Right kidney (tissue), 9 donors: ENCODE data around the gene OMP.
"Not testable (repeated sequence)": the region's sequence is repeated elsewhere in the genome, so short reads cannot be mapped to it uniquely, and the experiment has no call there.

Experiments
- DNase-seq: peaks from one replicate; pipeline ENCODE4 v3.0.0-alpha.2; 2016
- long read RNA-seq, 8 donors: transcript quantifications; one replicate each; lab custom pipeline, GENCODE V29; 2026

The OMP gene
- long read RNA-seq, donor 1, result 0 reads
- long read RNA-seq, donor 2, result 0 reads
- long read RNA-seq, donor 3, partial matches to known transcripts, result 0 of 1 reads
- long read RNA-seq, donor 3, other reads (novel, unspliced or antisense), result 0 of 1 reads
- long read RNA-seq, donor 4, result 0 reads
- long read RNA-seq, donor 5, result 0 reads
- long read RNA-seq, donor 6, result 0 reads
- long read RNA-seq, donor 7, result 0 reads
- long read RNA-seq, donor 8, result 0 reads

- DNase-seq, result no peak
Measured at GRCh38 chr11:77102246-77103210, at the start of gene OMP. Gene OMP, plus strand, starts transcription at chr11:77102840. Its CDS starts 0 bp downstream, at chr11:77102840.

DNA sequence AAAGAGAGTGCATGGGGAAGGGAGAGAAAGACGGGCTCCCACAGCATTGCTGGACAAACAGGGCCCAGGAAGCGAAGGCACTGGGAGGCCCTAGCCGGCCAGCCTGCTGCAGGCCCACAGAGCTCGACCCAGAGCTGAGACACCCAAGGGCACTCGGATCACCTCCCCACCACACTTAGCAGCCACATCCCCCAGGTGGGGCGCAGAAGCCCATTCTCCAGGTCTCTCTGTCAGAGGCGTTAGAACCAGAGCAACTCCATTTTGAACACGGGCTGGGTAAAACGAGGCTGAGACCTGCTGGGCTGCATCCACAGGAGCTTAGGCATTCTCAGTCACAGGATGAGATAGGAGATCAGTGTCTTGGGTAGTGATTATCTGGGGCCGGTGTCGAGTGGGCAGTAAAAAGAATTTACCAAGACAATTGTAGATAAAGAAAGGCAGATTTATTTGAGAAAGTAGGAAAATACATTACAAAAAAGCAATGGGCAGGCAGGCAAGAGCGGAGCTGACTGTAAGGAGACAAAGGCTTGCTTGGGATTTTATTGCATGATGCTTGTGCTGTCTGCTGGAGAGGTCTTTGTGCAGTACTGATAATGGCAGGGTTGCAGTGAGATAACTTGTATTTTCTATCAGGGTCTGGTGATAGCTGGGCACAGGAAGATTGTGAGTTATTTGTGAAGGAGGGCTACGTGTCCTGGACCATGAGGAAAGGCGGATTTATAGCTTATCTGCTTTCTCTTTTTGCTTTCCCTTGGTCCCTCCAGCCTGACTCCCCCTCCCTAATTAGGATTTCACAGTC is 49.2 kb upstream of the OMP start:
- no peak for DNase-seq

DNA sequence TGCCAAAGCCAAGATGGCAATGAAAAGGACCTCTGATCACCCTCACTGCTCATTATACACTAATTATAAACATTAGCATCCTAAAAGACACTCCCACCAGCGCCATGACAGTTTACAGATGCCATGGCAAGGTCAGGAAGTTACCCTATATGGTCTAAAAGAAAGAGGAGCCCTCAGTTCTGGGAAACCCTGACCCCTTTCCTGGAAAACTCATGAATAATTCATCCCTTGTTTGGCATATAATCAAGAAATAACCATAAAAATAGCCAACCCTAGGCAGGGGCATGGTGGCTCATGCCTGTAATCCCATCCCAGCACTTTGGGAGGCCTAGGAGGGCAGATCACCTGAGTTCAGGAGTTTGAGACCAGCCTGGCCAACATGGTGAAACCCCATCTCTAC is 48.6 kb upstream of the OMP start:
- DNase-seq, result no peak

- no peak for DNase-seq
Measured at GRCh38 chr11:77055101-77055561, 47.5 kb upstream of the OMP start.

DNA sequence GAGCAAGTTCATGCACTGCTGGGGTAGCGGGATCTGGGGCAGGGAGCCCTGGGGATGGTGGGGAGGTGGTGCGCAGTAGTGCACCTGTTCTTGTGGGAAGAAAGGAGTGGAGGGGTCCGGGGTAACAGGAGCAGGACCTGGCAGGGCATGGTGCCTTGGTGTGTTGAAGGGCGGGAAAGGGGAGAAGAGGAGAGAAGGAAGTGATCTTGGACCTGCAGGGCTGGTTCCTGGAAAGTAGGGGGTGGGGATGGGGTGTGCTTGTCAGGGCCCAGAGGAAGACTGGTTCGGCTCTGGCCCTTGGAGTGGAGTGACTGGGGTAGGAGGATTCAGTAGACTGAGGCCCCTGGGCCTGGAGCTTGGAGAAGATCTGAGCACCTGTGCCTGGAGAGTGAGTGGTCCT is 46.7 kb upstream of the OMP start:
- no peak for DNase-seq

DNA sequence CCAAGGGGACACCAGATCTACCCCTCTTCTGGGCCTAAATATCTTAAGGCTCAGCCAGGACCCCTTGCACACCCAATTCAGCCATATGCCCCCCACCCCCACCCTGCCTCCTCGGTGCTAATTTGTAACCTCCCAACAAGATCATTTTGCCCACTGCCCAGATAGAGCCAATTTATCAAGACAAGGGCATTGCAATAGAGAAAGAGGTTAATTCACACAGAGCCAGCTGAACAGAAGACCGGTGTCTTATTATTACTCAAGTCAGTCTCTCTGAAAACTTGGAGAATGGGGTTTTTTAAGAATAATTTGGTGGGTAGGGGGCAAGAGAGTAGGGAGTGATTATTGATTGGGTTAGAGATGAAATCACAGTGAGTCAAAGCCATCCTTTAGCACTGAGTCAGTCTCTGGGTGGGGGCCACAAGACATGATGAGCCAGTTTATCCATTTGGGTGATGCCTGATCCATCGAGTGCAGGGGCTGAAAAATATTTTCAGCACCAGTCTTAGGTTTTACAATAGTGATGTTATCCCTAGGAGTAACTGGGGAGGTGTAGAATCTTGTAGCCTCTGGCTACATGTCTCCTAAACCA is 45.7 kb upstream of the OMP start:
- no peak for DNase-seq

- no peak for DNase-seq
Measured at GRCh38 chr11:77057938-77058474, 44.6 kb upstream of the OMP start.

DNA sequence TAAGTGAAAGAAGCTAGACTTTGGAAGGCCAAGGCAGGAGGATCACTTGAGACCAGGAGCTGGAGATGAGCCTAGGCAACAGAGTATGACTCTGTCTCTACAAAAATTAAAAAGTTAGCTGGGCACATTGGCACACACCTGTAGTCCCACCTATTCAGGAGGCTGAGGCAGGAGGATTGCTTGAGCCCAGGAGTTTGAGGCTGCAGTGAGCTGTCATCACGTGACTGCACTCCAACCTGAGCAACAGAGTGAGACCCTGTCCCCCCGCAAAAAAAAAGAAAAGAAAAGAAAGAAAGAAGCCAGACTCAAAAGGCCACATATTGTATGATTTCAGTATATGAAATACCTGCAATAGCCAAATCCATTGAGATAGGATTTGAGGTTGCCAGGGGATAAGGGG is 43.7 kb upstream of the OMP start:
- DNase-seq, result no peak

DNA sequence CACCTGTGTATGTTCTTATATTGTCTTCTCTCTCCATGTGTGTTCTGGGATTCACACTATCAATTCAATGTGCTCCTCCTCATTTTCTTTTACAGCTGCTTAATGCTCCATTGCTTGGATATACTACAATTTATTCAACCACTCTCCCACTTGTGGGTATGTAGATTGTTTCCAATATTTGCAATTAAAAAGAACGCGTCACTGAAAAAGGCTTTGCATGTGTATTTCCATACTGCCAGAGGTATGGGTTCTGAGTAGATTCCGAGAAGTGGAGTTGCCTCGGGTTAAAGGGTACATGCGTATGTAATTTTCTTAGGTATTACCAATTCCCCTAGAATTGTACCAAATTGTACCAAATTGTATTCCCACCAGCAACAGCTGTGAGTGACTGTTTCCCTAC is 42.8 kb upstream of the OMP start:
- DNase-seq, result no peak

DNA sequence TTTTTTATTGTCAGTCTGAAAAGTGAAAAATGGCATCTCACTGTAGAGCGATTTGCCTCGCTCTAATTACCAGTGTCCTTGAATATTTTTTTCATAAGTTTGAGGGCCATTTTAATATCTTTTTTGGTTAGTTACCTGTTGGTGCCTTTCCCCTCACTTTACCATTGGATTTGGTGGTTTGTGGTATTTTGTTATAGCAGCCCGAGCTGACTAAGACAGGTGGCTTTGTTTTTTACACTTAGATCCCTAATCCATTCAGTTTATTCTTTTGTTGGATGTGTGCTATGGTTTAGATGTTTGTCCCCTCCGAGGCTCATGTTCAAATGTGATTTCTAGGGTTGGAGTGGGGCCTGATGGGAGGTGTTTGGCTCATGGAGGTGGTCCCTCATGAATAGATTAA is 42.4 kb upstream of the OMP start:
- no peak for DNase-seq

- not testable (repeated sequence) for DNase-seq
Measured at GRCh38 chr11:77061258-77061657, 41.4 kb upstream of the OMP start.

DNA sequence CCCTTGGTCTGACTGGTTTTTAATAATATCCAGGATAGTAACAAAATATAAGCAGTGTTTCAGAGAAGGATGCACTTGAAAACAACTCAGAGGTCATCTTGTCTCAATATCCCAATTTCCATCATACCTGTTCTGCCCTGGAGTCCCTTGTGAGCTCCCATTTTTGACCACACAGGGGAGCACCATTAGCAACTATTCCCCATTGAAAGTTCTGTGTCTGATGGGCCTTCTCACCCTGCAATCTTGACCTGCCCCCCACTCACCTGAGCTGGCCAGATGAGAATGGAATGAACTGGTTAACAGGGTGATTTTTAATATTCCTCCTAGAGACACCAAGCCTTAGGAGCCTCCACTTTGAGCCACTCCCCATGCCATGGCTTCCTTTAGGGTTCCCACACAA is 39.7 kb upstream of the OMP start:
- DNase-seq, result no peak

- no peak for DNase-seq
Measured at GRCh38 chr11:77063407-77063806, 39.2 kb upstream of the OMP start.

DNA sequence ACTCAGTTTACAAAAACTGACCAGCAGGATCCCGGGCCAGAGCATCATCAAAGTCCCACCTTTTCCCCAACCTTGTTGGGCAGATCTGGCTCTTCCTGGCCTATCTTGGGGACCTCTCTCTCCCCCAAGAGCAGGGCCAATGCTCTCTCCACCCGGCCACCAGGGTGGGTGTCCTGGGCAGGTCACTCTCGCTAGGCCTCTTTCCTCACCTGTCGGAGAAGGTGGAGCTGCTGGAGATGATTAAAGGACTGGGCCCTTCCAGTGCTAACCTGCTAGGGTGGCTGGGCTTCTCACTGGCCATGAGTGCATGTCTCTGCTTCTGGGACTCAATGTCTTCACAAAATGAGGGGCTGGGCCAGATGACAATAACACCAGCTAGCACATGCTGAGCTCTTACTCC is 38.8 kb upstream of the OMP start:
- DNase-seq, result no peak

DNA sequence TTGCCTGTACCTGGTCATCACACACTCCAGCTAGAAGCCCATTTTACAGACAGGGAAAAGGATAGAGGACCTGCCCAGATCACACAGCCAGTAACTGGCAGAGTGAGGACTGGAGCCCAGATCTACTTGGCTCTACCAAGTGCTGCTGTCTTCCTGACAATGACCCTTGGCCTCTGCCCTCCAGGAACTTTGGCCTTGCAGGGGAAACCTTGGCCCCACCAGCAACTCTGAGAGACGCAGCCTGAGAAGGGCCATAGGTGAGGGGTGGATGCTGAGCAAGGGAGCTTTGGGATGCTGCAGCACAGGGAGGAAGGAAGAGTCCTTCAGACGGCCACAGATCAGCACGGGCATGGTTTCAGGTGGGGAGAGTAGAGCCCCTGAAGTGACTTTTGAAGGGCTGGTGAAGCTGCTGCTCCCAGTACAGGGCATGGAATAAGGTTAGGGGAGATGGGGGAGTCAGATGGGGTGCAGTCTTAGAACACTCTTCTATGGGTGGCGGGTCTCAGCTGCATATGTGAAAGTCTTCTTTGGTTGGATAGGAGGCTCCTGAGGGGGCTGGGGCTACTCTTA is 37.9 kb upstream of the OMP start:
- DNase-seq, result no peak

DNA sequence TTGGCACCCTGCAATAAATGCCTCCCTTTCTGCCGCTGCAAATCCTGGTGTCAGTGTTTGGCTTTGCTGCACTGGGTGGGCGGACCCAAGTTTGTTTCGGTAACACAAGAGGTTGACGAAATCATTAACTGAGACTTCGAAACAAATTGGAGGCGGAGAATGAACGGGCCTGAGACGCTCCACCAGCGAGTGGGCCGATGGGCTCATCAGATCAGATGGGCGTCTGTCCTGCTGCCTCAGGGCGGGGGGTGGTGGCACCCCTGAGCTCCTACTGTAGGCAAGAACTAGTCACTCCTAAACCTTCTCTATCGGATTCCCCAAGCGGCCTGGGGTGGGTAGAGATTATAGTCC is 36.8 kb upstream of the OMP start:
- DNase-seq, result peak; percentile 58

- peak; percentile 95 for DNase-seq
Measured at GRCh38 chr11:77066229-77067042, 36.2 kb upstream of the OMP start, which contains the start of gene CAPN5. Gene CAPN5, plus strand, starts transcription at chr11:77066971. Its CDS starts 17,916 bp downstream, at chr11:77084887.

DNA sequence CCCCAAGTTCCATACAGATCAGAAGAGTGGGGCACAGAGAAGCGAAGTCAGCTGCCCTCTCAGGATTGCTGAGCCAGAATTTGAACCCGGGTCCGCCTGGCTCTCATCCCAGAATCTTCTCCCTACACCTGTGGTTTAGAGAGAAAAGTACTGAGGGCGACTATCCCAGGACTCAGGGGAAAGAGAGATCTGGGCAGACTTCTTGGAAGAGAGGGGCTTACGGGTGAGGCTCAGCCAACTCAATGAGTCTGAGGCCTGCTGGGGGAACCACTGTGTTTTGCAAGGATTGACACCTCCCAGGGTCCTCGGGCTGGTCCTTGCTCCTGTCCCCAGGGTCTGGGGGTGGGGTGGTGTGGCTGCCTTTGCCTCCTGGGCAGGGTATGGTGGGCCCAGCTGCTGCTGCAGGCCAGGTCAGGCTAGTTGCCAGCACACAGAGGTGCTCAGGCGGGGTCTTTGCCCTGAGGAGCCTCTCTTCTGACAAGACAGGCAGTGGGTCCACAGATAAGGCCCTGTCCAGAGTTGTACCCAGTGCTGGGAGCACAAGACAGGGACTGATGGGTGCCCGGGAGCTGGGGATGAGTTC is 34.7 kb upstream of the OMP start:
- DNase-seq, result no peak

GRCh38 chr11:77068457-77069335 is 33.9 kb upstream of the OMP start:
- no peak for DNase-seq
